Activated CD4-positive, alpha-beta T cell treated with anti-CD3 and anti-CD28 coated beads, Interleukin-2, amount 50 U/mL, for 16 hours (primary cell): ENCODE measurements around the gene NPTXR.

Experiments
- DNase-seq: peaks from one replicate; pipeline ENCODE4 v3.0.0-alpha.2; 2020

The NPTXR gene

DNA sequence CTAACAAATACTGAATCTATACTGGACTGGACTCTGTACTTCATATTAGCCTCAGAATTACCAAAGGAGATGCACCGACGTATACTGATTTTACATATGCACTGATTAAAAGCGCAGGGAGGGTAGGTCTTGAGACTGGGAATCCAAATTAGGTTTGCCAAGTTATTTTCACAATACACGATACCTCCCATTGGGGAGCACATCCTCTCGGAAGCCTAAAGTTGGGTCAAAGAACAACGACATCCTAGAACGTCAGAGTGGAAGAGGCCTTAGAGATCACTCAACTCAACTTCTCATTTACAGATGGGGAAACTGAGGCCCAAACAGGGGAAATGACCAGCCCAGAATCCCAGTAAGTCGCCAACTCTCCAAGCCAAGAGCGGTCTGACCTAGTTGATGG, 50.5 kb downstream of the NPTXR start:
- DNase-seq: no peak

DNA sequence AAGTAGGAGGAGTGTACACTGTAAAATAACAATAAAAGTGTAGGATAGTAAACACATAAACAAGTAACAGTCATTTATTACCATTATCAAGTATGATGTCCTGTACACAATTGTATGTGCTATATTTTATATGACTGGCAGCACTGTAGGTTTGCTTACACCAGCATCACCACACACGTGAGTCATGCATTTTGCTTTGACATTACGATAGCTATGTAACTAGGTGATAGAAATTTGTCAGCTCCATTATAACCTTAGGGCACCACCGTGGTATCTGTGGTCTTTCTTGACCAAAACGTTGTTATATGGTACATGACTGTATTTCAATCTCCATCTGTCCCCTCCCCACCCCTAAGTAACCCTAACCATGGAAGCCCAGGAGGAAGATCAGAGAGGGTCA, 51.0 kb downstream of the NPTXR start:
- peak; percentile 38 for DNase-seq

DNA sequence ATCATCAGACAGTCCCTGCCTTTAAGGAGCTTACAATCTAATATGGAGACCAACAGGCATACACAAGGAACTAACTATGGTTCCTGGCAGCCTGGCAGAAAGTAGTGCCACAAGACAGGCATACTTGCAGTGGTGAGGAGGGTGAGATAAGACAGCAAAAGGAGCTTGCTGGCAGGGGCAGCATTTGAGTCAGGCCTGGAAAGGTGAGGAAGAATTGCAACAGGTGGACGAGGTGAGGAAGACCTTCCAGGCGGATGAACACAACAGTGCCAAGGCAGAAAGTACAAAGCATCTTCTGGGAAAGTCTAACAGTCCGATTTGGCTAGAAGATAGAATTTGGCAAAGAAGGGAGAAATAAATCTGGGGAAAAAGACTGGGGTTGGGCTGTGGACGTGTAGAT, 54.2 kb downstream of the NPTXR start:
- DNase-seq: no peak

DNA sequence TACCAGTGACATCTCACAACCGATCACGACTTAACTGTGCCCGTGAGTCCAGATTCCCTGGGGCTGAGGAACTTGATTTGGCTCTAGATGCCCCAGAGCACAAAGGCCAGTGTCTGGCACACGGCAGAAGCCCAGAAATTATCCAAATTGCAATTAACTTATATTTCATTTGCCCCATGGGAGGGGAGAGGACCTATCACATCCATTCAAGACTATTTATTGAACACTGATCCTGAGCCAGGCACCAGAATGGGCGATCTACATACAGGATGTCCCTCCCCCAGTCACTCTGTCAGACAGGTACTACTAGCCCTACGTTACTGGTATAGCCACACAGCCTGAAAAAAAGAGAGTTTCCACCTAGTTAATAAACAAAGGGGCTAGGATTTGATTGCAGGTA, 55.0 kb downstream of the NPTXR start:
- DNase-seq: no peak

DNA sequence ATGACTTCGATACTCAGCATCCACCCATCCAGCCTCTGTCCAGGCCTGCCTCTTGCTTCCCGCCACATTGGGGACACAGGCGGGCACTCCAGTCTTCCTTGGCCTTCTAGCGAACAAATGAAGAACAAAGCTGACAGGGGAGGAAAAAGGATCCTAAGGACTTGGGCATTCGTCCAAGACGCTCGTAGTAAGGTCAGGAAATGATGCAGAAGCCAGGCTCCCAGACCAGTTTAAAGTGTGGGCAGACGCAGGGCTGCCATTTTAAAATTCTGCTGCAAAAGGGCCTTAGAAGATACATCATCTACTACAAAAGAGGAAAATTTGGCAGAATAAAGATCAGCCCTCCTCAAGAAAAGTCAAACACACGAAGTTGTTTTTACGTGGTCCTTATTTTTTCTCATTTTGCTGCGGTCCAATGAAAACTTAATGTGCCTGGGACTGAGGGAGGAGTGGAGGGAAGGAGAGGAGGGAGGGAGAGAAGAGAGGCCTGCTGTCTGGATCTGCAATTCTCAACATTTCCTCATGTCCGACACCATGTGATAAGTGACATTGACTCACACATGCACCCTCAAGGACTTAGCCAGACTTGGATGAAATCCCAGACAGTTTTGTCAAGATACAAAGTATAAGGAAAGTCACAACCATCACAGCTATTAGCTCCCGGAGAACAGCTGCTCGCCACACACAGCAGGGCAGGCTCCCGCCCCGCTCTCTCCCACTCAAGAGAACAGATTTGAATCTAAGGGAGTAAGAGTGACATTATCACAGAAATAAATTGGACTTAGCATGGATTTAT, 55.6 kb downstream of the NPTXR start:
- DNase-seq: no peak

DNA sequence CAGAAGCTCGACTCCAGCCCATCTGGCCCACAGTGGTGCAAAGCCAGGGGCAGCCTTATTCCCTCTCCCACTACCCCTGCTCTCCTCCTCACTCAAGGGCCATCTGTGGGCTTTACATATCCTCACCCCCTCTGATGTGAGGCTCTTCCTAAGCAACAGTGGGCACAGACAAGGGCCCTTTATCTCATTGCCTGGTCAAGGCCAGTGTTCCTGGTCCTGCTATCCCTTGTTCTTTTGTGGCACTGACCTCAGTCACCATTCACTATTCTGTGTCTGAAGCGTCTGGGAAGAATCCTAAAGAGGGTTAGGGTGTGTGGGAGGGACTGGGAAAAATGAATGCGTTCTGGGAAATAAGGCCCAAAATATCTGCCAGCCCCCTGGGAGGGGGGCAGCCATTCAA, 57.2 kb downstream of the NPTXR start:
- DNase-seq: no peak

DNA sequence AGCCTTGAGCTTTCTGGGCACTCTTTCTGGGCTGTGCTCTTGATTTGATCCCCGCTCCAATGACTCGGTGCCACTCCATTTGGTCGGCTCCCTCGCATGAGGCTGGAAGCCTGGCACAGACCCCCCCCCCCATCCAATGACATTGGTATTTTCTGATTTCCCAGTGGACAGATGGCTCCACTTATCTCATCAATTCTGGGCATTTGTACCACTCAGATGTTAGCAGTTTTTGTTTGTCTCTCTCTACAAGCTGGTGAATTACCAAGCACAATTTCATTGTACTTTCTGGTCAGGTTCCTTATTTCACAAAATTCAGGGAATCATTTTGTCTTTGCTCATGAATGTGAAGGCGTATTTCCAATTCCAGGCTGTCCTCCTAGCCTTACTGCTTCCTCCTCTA, 59.0 kb downstream of the NPTXR start:
- no peak for DNase-seq

DNA sequence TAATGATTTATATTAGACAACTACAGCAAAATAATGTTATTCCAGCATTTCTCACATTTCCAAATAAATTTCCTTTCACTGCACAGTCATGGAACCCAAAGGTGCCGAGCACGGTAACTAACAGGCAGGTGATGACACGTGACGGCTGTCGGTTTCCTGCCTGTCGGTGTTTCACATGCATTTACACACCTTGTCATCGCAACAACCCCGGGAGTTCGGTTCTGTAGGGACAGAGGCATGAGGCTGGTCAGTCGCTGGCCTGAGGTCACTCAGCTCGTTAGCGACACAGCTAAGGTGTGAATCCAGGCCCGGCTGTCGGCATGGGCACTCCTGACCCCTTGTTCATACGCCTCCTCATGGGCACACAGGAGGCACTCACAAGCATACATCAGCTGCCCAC, 59.8 kb downstream of the NPTXR start:
- DNase-seq: no peak

DNA sequence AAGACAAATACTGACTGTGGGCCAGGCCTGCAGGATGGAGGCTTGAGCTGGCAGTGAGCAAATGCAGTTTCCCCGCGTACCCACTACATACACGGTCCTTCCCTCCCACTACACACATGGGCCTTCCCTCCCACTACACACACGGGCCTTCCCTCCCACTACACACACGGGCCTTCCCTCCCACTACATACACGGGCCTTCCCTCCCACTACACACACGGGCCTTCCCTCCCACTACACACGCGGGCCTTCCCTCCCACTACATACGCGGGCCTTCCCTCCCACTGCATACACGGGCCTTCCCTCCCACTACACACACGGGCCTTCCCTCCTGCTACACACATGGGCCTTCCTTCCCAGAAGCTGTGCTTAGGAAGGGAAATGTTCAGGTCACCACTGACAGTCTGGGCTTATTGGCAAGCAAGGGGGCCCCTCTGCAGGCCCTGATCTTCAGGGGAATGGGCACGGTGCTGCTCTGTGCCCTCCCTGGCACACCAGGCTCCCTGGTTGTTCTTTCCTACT, 60.7 kb downstream of the NPTXR start:
- no peak for DNase-seq

DNA sequence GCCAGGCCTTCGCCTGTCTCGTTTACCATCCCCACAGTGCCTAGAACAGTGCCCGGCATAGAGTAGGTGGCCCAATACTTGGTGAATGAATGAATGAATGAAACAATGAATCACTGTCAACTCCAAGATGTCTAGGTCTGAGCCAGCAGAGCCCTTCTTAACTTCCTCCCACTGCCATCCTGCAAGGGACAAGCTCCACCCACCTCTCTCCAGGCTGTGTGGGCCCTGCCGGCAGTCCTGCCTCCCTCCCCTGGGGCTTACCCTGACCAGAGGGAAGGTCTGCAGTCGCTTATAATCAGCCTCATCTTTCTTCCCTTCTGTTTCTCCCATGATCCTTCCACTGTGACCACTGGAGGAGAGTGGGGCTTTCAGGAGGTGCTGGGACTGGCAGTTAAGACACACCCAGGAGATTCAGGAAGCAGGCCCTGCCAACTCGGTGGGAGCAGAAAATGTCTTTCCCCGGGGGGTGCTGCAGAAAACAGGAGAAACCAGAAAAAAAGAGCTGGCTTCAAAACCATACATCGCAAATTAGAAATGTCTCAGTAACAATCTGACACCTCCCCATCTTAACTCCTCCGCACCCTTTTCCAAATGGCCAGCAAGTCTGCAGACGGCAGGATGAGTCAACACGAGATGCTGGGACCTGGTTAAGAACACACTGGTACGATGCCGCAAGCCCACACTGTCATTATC, 61.3 kb downstream of the NPTXR start:
- DNase-seq: no peak

DNA sequence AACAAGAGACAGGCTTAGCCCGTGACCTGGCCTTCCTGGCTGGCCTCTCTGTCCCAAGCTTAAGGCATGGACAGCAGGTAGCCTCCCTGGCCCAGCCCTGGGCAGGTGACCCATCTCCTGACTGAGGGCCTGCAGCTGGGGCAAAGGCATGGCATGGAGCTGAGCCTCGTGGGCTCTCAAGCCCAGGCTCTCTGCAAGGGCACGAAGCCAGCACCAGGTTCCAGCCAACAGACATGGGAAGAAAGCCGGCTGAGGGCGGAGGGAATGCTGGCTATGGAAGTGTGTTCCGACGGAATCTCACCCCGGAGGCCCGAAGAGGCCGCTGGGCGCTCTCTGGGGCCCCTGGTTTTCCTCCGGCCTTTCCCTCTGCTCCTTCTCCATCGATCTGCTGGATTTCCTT, 62.8 kb downstream of the NPTXR start:
- no peak for DNase-seq

DNA sequence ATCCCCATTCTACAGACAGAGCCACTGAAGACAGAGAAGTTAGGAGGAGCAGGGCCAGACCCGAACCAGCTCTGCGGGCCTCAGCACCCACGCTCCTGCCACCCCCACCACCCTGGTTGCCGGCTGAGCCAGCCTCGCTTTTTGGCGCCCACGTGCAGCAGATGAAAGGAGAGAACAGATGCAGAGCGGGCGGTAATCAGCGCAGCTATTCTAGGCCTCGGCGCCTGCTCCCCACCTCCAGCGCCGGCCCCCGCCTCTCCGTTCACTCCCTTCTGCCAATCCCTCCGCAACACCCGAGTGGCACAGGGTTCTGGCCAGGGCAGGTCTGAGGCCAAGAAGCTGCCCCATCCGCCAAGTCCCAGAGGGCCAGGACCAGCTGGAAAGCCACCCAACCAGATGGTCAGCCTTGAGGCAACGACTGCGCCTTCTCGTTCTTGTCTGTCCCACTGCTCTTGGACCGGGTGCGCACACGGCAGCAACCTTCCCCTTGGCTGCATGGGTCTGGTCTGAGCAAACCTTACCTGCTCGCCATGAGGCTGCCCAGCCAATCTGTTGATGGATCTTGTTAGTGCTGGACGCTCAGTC, 66.6 kb downstream of the NPTXR start:
- no peak for DNase-seq

DNA sequence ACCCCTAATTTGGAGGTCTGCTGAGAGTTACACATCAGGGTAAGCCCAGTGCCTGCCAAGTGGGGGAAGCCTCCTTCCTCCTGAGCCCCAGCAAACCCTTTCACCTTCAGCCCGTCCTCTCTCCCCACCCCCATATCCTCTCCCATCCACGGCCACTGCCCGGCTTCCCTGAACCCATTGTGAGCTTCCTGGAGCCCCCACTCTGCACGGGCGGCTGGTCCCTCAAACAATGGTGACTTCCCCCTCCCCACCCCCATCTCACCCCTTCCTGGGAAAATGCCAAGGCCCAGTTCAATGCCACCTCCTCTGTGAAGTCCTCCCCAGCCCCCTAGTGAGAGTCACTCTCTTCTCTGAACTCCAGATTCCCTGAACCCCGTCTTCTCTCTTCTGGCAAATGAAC, 67.7 kb downstream of the NPTXR start:
- DNase-seq: no peak

DNA sequence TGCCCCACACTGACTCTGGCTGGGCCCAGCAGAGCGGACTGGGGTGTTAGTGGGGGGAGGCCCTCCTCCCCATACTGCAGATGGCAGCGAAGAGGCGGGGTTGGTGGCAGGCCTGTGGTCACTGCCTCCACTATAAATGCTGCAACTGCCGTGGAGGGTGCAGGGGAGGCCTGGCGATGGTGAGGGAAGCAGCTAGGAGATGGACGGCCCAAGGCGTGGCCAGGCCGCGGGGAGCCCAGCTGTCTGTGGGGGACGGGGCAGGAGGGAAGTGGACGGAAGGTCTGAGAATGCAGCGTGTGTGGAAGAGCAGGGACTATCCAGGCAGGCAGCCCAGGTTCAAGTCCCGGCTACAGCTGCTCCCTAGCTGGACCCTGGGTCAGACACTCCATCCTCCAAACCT, 68.2 kb downstream of the NPTXR start:
- DNase-seq: no peak

DNA sequence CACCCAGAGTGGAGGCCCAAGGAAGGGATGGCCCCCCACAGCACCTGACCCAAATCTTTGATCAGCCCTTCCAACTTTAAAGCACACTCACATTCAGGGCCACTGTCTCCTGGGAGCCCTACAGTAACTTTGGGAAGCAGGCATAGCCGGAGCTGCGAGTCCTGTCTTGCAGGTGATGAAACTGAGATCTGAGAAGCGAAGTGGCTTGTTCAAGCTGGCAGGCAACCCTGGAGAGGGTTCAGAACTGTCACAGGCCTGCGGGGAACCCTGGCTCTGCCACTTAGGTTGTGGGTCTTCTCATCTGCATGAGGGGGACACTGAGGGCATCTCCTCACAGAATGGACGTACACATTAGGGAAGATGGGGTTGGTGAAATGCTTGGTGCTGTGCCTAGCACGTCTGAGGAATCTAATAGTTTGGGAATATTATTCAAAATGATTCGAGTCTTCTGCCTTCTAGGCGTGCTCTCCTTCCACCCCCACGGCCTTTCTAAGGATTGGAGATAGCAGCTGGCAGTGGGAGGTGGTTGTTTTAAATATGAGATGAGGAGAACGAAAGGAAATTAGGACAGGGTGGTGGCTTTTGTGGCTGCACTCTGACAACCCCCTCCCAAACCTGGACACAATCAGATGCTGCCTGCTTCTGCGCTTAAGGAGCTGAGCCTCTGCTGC, 69.2 kb downstream of the NPTXR start:
- no peak for DNase-seq

DNA sequence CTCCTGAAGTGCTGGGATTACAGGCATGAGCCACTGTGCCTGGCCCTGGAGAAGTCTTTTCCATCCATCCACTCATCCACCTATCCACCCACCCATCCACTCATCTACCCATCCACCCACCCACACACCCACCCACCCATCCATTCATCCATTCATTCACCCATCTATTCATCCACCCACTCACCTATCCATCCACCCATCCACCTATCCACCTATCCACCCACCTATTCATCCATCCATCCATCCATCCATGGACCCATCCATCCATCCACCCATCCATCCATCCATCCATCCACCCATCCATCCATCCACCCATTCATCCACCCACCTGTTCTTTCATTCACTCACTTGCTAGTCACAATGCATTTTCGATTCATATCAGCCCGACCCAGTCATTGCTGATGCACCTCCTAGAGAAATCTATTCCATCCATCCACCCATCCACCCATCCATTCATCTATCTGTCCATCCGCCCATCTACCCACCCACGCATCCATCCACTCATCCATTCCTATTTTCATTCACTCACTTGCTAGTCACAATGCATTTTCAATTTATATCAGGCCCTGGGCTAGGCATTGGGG, 70.4 kb downstream of the NPTXR start:
- no peak for DNase-seq

DNA sequence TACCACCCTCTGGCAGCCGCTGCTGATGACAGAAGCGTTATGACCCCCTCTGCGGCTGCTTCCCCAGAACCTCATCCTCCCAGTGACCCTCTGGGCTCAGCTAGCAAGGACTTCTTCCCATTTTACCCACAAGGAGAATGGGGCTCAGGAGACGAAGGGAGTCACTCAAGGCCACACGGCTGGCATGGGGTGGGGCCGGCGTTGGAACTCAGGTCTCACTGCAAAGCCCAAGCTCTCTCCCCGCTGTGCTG, 71.3 kb downstream of the NPTXR start:
- no peak for DNase-seq

DNA sequence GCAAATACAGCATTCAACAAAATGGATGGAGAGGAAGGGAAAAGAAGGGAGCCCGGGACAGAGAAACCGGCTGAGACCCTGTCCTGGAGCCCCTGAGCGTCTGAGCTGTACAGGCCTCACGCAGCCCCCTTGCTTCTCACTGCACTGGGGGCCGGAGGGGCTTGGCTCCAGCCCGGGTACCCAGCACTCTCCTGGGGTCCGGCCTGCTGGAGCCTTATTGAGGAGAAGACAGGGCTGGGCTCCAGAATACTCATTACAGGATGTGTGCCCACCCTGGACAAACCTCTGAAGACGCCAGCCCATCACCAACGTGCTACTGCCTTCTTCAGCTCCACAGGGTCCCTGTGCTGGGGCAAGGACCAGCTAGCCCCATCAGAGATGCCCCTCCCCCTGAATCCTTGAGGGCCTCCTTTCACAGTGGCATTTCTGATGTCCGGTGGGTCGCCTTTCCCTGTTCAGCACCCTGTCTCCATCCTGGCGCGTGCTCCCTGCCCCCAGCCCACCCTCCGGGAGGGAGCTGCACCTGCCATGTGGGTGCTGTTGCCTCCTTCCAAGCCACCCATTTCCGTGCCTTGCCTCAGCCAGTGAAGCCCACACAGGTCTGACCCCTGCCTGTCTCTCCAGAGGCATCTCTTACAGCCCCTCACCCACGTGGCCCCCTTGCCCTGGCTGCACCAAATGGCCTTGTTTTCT, 73.4 kb downstream of the NPTXR start:
- DNase-seq: no peak
